PFSK-1 (cell line): ENCODE data around the gene ATAD2B.

ENCODE experiments used
- POLR2AphosphoS5 ChIP-seq: IDR thresholded peaks from 2 replicates; pipeline ENCODE4 v1.6.1; 2012; ENCODE audit warnings: low read depth, mild to moderate bottlenecking, control low read depth, low read length, moderate library complexity
- SIN3A ChIP-seq: IDR thresholded peaks from 2 replicates; pipeline ENCODE4 v1.6.1; 2012; ENCODE audit warnings: mild to moderate bottlenecking, low read length, moderate library complexity, borderline replicate concordance; ENCODE audit not compliant: insufficient read depth
- TAF1 ChIP-seq: IDR thresholded peaks from 2 replicates; pipeline ENCODE4 v1.6.1; 2012; ENCODE audit warnings: low read length, control low read depth, borderline replicate concordance; ENCODE audit not compliant: insufficient read depth
- TF ChIP-seq, protein P1 (sequence below), 2 experiments: IDR thresholded peaks; 2 replicates each; pipeline versions ENCODE4 v1.6.1 to v1.8.0; 2011 to 2012; ENCODE audit warnings: low read depth in 2 of 2, low read length in 2 of 2, control low read depth in 1 of 2, inconsistent platforms in 1 of 2, mild to moderate bottlenecking in 1 of 2, moderate library complexity in 1 of 2; ENCODE audit not compliant: insufficient read depth in 1 of 2

DNA sequence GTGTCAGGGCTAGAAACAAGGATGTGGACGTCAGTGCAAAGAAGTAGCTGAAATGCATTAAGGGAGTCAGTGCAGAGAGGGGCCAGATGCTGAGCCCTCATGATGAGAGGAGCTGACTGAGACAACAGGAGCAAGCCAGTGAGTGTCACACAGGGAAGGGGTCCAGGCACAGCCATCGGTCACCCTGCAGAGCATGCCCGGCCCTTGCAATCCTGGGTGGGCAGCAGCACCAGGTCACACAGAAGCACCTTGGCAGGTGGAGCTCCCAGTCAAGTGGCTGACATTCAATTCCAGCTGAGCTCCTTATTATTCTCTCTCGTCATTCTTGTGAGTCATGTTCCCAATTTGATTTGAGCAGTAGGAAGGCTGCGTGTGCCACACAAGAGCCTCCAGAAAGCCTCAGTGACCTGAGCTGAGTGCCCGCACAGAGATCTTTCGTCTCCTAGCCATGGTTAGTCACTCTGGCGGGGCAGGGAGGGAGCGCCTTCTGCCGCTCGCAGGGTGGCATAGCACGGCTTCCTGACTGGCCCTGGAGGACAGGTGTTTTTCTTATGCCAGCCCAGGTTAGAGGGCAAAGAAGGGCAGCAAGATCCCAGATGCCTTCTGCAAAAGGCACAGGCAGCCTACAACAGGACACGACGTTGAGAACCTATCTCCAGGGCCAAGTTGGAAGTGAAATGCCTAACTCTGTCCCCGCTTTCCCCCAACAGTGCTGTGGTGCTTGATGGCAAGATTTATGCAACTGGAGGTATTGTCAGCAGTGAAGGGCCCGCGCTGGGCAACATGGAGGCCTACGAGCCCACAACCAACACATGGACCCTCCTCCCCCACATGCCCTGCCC, 220.9 kb downstream of the ATAD2B start:
- TF ChIP-seq POLR2AphosphoS5 (no peak), SIN3A (no peak), TAF1 (no peak)
- TF ChIP-seq, protein P1, sequence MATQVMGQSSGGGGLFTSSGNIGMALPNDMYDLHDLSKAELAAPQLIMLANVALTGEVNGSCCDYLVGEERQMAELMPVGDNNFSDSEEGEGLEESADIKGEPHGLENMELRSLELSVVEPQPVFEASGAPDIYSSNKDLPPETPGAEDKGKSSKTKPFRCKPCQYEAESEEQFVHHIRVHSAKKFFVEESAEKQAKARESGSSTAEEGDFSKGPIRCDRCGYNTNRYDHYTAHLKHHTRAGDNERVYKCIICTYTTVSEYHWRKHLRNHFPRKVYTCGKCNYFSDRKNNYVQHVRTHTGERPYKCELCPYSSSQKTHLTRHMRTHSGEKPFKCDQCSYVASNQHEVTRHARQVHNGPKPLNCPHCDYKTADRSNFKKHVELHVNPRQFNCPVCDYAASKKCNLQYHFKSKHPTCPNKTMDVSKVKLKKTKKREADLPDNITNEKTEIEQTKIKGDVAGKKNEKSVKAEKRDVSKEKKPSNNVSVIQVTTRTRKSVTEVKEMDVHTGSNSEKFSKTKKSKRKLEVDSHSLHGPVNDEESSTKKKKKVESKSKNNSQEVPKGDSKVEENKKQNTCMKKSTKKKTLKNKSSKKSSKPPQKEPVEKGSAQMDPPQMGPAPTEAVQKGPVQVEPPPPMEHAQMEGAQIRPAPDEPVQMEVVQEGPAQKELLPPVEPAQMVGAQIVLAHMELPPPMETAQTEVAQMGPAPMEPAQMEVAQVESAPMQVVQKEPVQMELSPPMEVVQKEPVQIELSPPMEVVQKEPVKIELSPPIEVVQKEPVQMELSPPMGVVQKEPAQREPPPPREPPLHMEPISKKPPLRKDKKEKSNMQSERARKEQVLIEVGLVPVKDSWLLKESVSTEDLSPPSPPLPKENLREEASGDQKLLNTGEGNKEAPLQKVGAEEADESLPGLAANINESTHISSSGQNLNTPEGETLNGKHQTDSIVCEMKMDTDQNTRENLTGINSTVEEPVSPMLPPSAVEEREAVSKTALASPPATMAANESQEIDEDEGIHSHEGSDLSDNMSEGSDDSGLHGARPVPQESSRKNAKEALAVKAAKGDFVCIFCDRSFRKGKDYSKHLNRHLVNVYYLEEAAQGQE (IDR thresholded peaks at IDR 0.05; ENCODE audit: insufficient read depth in 1 of 2, low read depth in 2 of 2, low read length in 2 of 2): no peak
